ENCODE measurements around the gene SLC24A3.

DNA sequence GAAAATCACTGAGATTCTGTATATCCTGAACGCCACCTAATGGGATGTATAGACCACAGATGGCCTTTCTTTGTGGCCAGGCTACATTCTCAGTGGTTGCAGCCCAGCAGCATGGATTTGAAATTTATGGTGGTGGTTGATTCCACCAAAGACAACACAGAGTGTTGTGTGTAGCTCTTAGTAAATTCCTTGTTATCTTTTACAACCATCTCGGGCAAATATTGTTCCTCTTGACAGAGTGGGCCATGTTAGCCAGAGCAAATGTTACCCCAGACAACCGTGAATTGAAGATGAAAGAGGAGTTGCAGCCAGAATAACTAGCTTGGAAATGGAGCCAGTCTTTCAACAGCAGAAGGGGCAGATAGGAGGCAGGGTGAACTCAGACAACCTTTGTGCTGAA, 39.5 kb downstream of the SLC24A3 start:
- TF ChIP-seq CTCF (optimal IDR thresholded peaks at IDR 0.05 in 1 of 3, IDR thresholded peaks at IDR 0.05 in 1 of 3, conservative IDR thresholded peaks at IDR 0.05 in 1 of 3; ENCODE audit: extremely low read depth in 1 of 3, insufficient read depth in 2 of 3, low read length in 3 of 3), result no peak
- TF ChIP-seq EZH2 (IDR thresholded peaks at IDR 0.05; ENCODE audit: low read length), result no peak
